Suprapubic skin (tissue), 4 donors: ENCODE data around the gene CD209.

ENCODE experiments used
- CTCF ChIP-seq, 2 donors: fragments of 200-600 bp in 1 of 2; fragments of 450-650 bp in 1 of 2; sonication (generic) in 1 of 2; IDR thresholded peaks; one replicate each; pipeline ENCODE4 v1.5.1; 2016 to 2019; ENCODE audit warnings: antibody characterized with exemption in 2 of 2, mild to moderate bottlenecking in 1 of 2, moderate library complexity in 1 of 2
- EP300 ChIP-seq: sonication (generic); formaldehyde crosslinking; IDR thresholded peaks from one replicate; pipeline ENCODE4 v1.6.1; 2017; ENCODE audit warnings: antibody characterized with exemption
- POLR2A ChIP-seq, 2 donors: fragments of 450-650 bp; IDR thresholded peaks; one replicate each; pipeline ENCODE4 v1.6.1; 2017; ENCODE audit warnings: antibody characterized with exemption in 2 of 2, mild to moderate bottlenecking in 2 of 2, moderate library complexity in 2 of 2
- POLR2AphosphoS5 ChIP-seq, 3 donors: sonication (generic); formaldehyde crosslinking; IDR thresholded peaks; one replicate each; pipeline ENCODE4 v1.6.1; 2017; ENCODE audit warnings: antibody characterized with exemption in 3 of 3

- TF ChIP-seq POLR2A (IDR thresholded peaks at IDR 0.05) = no peak
- TF ChIP-seq CTCF (IDR thresholded peaks at IDR 0.05) = no peak
- TF ChIP-seq POLR2AphosphoS5 (IDR thresholded peaks at IDR 0.05) = no peak
- no peak for TF ChIP-seq EP300
Observed at GRCh38 chr19:7704280-7705060, 42.9 kb downstream of the CD209 start.
